Measurements from ENCODE around the gene SBNO2. TPM values are rescaled to one million over a fixed set of nuclear protein-coding genes. Genes with fewer than 3 reads are reported as not detected.

The SBNO2 gene
- total RNA-seq, 1 experiment from 2014 or later, result 46.3 TPM

DNA sequence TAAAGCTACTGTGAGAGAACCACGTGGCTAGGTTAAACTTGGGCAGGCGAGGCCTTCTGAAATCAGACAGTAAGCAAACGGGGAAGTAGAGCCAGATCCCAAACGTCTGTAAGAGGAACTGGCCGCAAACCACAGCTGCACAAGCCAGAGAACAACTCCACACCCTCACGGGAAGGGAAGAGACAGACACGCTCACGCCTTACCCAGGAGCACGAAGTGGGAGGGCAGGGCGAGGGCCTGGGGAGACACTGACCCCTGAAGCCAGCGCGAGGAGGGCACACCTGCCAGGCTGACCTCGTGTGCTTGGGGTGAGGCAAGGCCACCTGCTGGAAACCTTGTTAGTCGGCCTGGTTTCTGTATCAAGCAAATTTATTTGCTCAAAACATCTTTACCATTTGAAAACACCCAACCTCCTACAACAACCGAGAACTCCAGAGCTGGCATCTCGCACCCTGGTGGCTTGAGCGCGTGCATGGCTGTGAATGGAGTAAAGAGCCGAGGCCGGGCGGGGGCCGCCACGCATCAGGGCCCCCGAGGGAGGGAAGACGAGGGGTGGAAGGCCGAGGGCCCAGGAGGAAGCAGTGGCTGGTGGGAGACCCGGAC, 86.2 kb downstream of the SBNO2 start:
- WGBS (ENCODE audit: extremely low coverage, insufficient read length, low lambda C conversion rate), result no CpG with 5 or more reads among the region's 27 CpGs
- H4K91ac ChIP-seq (ENCODE audit: insufficient read length, low read depth, low read length), result no peak overlapping the region
- 0 out of 4 replicates have a peak, but pooled peaks cover 0 to 2% of the 10 kb centered on the region in 2 experiments for H3K4me1 Mint-ChIP-seq
- no peaks in the 10 kb centered on the region for H3K4me1 ChIP-seq (ENCODE audit: insufficient read depth, low read length)
- no peak overlapping the region for H3K27ac ChIP-seq (ENCODE audit: insufficient read length, low read depth, low read length)
- no peak overlapping the region for H2BK120ac ChIP-seq (ENCODE audit: low read depth, low read length, poor library complexity, severe bottlenecking)
- peak overlapping the region; percentile 32 for H2BK5ac ChIP-seq (ENCODE audit: insufficient read length, low read length)
- no peak overlapping the region for H3K4ac ChIP-seq (ENCODE audit: low read depth, low read length)
- H3K14ac ChIP-seq (ENCODE audit: insufficient read depth, low read length), result no peak overlapping the region
- no peak for TF ChIP-seq CTCF (conservative IDR thresholded peaks at IDR 0.05)
- H3K4me3 Mint-ChIP-seq, result no peak overlapping the region
- no peak overlapping the region for H2AFZ ChIP-seq (ENCODE audit: low read length)
- no peaks in the 10 kb centered on the region for H3K9me3 ChIP-seq (ENCODE audit: control insufficient read depth, low read depth, low read length)
- H3K18ac ChIP-seq (ENCODE audit: insufficient read length, low read depth, low read length), result no peak overlapping the region
- no peaks in the 10 kb centered on the region for H3K23me2 ChIP-seq (ENCODE audit: insufficient read length, low read depth, low read length, poor library complexity, severe bottlenecking)
- no peaks in the 10 kb centered on the region for H4K20me1 ChIP-seq (ENCODE audit: control insufficient read depth, insufficient read depth, insufficient read length)
- no peak overlapping the region for H4K8ac ChIP-seq (replicated peaks; ENCODE audit: insufficient read length, low read depth, low read length)
- no peaks in the 10 kb centered on the region for H3K79me1 ChIP-seq (ENCODE audit: insufficient read depth, low read depth, low read length, poor library complexity, severe bottlenecking)
- no peak overlapping the region for H2AK5ac ChIP-seq (ENCODE audit: insufficient read length, low read length)
- no peak overlapping the region for H3K9ac ChIP-seq (ENCODE audit: extremely low read depth, insufficient read length, low read length)
- H3K27me3 Mint-ChIP-seq (ENCODE audit: low read depth), result no peaks in the 10 kb centered on the region
- no peak overlapping the region for H3K23ac ChIP-seq (ENCODE audit: insufficient read length, low read depth, low read length)
- H2BK12ac ChIP-seq (ENCODE audit: insufficient read length, low read depth, low read length), result no peak overlapping the region
- H3K9me3 Mint-ChIP-seq, result no peaks in the 10 kb centered on the region
- H4K5ac ChIP-seq (ENCODE audit: insufficient read length, low read depth, low read length), result no peak overlapping the region
- no peak overlapping the region for H2BK15ac ChIP-seq (ENCODE audit: low read depth, low read length)
- no peak overlapping the region for H3K56ac ChIP-seq (ENCODE audit: insufficient read length, low read depth, low read length)
- H3T11ph ChIP-seq (ENCODE audit: low read length), result no peak overlapping the region
- H3K36me3 Mint-ChIP-seq (ENCODE audit: insufficient read depth in 1 of 3, low read depth in 3 of 3), result peaks cover 16 to 53% (median 47%) of the 10 kb centered on the region in 3 experiments; a peak in 6 of 7 replicates
- no peaks in the 10 kb centered on the region for H3K27me3 ChIP-seq (ENCODE audit: insufficient read depth, low read length)
- peak overlapping the region in 2 of 3 experiments; percentile 61 to 94; a peak in 4 of 7 replicates for H3K27ac Mint-ChIP-seq
- DNase-seq, result no peak
- no peak overlapping the region for H2BK20ac ChIP-seq (ENCODE audit: low read depth, low read length, poor library complexity, severe bottlenecking)
- no peaks in the 10 kb centered on the region for H3K79me2 ChIP-seq (ENCODE audit: insufficient read depth, low read length)
- H3K4me2 ChIP-seq (ENCODE audit: insufficient read depth, insufficient read length, low read length), result no peak overlapping the region
